Aorta (tissue), 5 donors: ENCODE data around the gene SLC2A2. TPM values are rescaled to one million over a fixed set of nuclear protein-coding genes. Genes with fewer than 3 reads are reported as not detected.

ENCODE experiments used
- ATAC-seq: fragments of 200-7000 bp; cut with Tn5 transposase; one replicate; pipeline ENCODE4 v1.9.1; 2022; ENCODE audit warnings: moderate library complexity; ENCODE audit not compliant: low FRiP score
- DNase-seq, 2 donors: peaks; one replicate each; pipeline ENCODE4 v3.0.0-alpha.2; 2020
- H3K27ac ChIP-seq, 2 donors: one replicate each; pipeline ENCODE4 v1.5.1; 2013; ENCODE audit warnings: low read length in 2 of 2, mild to moderate bottlenecking in 2 of 2, moderate library complexity in 2 of 2, control low read depth in 1 of 2, inconsistent platforms in 1 of 2, low read depth in 1 of 2
- H3K27me3 ChIP-seq, 2 donors: one replicate each; pipeline ENCODE4 v1.6.1; 2013; ENCODE audit warnings: control low read depth in 1 of 2, low read length in 1 of 2, mild to moderate bottlenecking in 1 of 2, moderate library complexity in 1 of 2; ENCODE audit not compliant: insufficient read depth in 2 of 2, control insufficient read depth in 1 of 2
- H3K36me3 ChIP-seq, 2 donors: one replicate each; pipeline ENCODE4 v1.6.1; 2013; ENCODE audit warnings: control low read depth in 1 of 2, low read length in 1 of 2, mild to moderate bottlenecking in 1 of 2; ENCODE audit not compliant: insufficient read depth in 2 of 2, control insufficient read depth in 1 of 2
- H3K4me1 ChIP-seq, 2 donors: one replicate each; pipeline ENCODE4 v1.6.1; 2013; ENCODE audit warnings: low read length in 2 of 2, control low read depth in 1 of 2, mild to moderate bottlenecking in 1 of 2, moderate library complexity in 1 of 2; ENCODE audit not compliant: insufficient read depth in 2 of 2, control insufficient read depth in 1 of 2
- H3K4me3 ChIP-seq, 2 donors: one replicate each; pipeline ENCODE4 v1.5.1; 2013; ENCODE audit warnings: low read length in 2 of 2, control low read depth in 1 of 2, mild to moderate bottlenecking in 1 of 2
- H3K9me3 ChIP-seq: one replicate; pipeline ENCODE4 v1.6.1; 2013; ENCODE audit warnings: mild to moderate bottlenecking, low read length; ENCODE audit not compliant: control insufficient read depth
- WGBS, 2 donors: extraction: QIAGEN DNeasy Blood & Tissue Kit; methylation state at CpG; one replicate each; pipeline ENCODE4 v1.1.7; 2013; 5-methylcytosine and 5-hydroxymethylcytosine counted together
- intact Hi-C, 2 donors: fragments of 100-400 bp; cut with DNase I; formaldehyde crosslinking; loops; one replicate each; pipeline versions ENCODE4 v1.14.2 to v1.15.0; 2022
- polyA plus RNA-seq, 2 donors: library from polyadenylated mRNA; stranded (reverse); fragments of 200-250 nt; gene quantifications; one replicate each; pipeline ENCODE4 v1.2.3, GENCODE V29; 2013
- total RNA-seq, 2 donors: library from RNA; stranded (reverse); fragmentation: NEBNext Ultra II Directional; extraction: Animal tissue kit (Norgen Biotek cat#: 25700); gene quantifications; one replicate each; pipeline ENCODE4 v1.2.1, GENCODE V29; 2021
- donor health status: healthy with polysubstance abuse.
- donor health status: Bipolar disorder and iron deficiency.
- donor health status: DM: no; HTN: no; CAD: no.
- donor health status: DM: no; HTN: no; CAD: no.
- donor health status: DM: yes; HTN: yes; CAD: no.

SLC2A2 gene
- total and polyA plus RNA-seq, 4 donors = 3.1 TPM; not detected in 3

DNA sequence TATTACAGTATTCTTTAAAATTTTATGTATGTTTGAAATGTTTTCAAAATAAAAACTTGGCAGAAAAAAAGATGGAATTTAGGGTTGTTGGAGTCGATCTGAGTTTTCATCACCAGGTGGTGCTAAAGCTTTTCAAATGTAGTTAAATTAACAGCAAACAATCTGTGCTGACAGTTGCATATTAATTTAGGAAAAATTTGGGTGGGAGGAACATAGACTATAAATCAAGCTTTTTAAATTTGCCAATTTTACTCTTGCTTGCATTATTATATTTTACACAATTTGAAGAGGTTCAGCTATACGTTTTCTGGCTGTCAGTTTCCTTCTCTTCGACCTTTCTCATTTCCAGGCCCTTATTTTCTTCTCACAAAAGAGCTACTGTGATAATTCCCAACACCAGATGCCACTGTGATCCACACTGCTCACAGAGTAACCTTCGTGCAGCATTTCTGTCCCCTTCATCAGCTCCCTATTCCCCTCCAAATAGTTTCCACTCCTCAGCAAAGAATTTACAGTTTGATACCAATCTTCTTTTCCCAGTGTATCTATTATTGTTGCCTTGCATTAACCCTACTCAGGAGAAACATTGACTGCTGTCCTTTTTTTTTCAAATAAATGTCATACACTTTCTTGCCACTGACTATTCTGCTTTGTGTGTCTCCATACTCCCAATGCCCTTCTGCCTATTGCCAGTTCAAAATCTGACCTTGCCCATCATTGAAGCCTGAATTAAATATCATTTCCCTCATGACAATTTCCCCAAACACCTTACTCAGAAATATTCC, 64.7 kb downstream of the SLC2A2 start:
- no peak for DNase-seq
- intact Hi-C loops = loop anchor here (2.0 kb wide), 1 partner anchor 605 kb away; no protein-coding TSS in a partner anchor
- no peak overlapping the region for H3K4me3 ChIP-seq
- H3K36me3 ChIP-seq = no peaks in the 10 kb centered on the region
- no peaks in the 10 kb centered on the region for H3K9me3 ChIP-seq
- no peaks in the 10 kb centered on the region for H3K27me3 ChIP-seq
- no peak overlapping the region for H3K27ac ChIP-seq
- no peaks in the 10 kb centered on the region for H3K4me1 ChIP-seq
- ATAC-seq = no peak
- 44 to 47% methylated on average over 4 of the region's 4 CpGs for WGBS, 2 donors

DNA sequence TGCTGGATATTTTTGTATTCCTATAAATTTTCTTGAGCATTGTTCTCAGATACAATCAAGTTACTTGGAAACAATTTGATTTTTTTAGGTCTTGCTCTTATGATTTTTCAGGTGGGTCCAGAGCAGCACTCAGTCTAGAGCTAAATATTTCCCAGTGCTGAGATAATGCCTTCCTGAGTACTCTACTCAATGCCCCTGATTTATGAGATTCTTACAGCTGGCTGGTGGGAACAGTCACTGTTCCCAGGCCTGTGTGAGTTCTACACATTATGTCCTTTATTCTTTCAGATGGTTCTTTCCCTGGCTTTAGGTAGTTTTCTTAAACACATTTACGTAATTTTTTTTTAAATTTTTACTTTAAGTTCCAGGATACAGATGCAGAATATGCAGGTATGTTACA, 67.1 kb downstream of the SLC2A2 start:
- Histone ChIP-seq H3K4me1 (no peaks in the 10 kb centered on the region), H3K9me3 (no peaks in the 10 kb centered on the region), H3K36me3 (no peaks in the 10 kb centered on the region), H3K4me3 (no peak overlapping the region), H3K27ac (no peak overlapping the region), H3K27me3 (no peaks in the 10 kb centered on the region)
- DNase-seq = no peak
- no peak for ATAC-seq
- intact Hi-C loops = no loop called here
- 91 to 97% methylated on average over 1 of the region's 1 CpG for WGBS, 2 donors

DNA sequence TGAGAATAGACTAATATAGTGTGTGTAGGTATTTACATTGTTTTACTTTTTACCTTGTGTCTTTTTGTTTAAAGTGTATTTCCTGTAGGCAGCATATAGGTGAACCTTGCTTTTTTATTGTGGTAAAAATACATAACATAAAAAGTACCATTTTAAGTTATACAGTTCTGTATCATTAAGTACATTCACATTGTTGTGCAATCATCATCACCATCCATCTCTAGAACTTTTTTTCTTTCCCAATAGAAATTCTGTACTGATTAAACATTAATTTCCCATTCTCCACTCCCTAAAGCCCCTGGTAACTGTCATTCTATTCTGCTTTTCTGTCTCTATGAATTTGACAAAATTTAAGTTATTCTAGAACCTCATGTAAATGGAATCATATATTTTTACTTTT, 69.9 kb downstream of the SLC2A2 start:
- no peaks in the 10 kb centered on the region for H3K4me1 ChIP-seq
- no peak for DNase-seq
- no peak overlapping the region for H3K4me3 ChIP-seq
- H3K9me3 ChIP-seq = no peaks in the 10 kb centered on the region
- H3K27me3 ChIP-seq = no peaks in the 10 kb centered on the region
- intact Hi-C loops = no loop called here
- no peaks in the 10 kb centered on the region for H3K36me3 ChIP-seq
- no peak overlapping the region for H3K27ac ChIP-seq
- no peak for ATAC-seq

DNA sequence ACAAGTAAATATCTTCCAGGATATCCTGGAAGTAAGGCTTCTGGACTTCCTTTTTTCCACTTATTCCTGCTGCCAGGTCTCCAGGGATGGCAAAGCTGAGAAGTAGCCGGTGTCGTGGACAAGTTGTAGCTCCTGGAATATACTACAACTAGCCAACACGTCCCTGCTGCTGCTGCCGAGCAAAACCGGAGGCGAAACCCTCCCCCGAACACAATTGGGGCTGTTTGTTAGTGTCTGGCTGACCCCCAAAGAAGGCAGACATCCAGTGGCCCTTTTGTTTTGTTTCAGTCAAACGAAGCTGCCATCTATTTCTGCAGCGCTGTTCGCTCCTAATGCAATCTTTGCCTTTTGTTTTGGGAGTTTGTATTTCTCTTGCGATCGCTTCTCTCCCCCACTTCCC, 72.8 kb downstream of the SLC2A2 start:
- no peak overlapping the region for H3K27ac ChIP-seq
- no peaks in the 10 kb centered on the region for H3K36me3 ChIP-seq
- H3K4me3 ChIP-seq = no peak overlapping the region
- 69 to 71% methylated on average over 12 of the region's 12 CpGs for WGBS, 2 donors
- no peaks in the 10 kb centered on the region for H3K27me3 ChIP-seq
- DNase-seq = no peak
- H3K4me1 ChIP-seq = no peaks in the 10 kb centered on the region
- intact Hi-C loops = no loop called here
- no peaks in the 10 kb centered on the region for H3K9me3 ChIP-seq
- no peak for ATAC-seq

DNA sequence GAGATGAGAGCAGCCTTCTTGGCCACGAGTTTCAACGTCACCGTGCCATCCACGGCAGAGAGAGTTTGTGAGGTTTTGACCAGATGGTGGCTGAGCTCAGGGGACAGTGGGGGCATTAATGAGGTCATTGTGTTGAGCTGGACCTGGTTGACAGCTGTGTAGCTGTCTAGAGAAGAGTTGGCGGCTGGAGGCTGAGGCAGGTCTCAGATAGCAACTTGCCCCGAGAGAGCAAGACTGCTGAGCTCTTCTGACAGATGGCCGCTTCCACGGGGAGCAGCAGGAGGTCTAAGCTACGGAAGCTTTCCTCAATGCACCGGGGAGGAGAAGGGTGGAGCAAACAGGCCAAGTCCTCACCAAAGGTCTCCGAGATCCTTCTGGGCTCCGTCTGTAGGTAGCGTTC, 73.3 kb downstream of the SLC2A2 start:
- no peak overlapping the region for H3K4me3 ChIP-seq
- H3K9me3 ChIP-seq = no peaks in the 10 kb centered on the region
- no peak for DNase-seq
- H3K36me3 ChIP-seq = no peaks in the 10 kb centered on the region
- ATAC-seq = no peak
- no peak overlapping the region for H3K27ac ChIP-seq
- H3K27me3 ChIP-seq = no peaks in the 10 kb centered on the region
- WGBS, 2 donors = 77 to 78% methylated on average over 13 of the region's 13 CpGs
- intact Hi-C loops = no loop called here
- no peaks in the 10 kb centered on the region for H3K4me1 ChIP-seq

DNA sequence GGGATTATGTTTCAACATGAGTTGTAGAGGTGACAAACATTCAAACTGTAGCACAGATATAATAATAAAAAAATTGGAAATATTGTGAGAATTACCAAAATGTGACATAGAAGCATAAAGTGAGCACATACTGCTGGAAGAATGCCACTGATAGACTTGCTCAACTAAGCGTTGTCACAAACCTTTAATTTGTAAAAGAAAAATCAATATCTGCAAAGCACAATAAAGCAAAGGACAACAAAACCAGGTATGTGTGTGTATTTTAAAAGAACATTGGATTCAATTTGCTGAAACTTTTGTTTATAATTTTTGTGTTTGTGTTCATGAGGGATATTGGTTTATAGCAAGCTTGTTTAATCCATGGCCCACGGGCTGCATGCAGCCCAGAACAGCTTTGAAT, 77.3 kb downstream of the SLC2A2 start:
- H3K4me1 ChIP-seq = no peaks in the 10 kb centered on the region
- intact Hi-C loops = no loop called here
- no peak overlapping the region for H3K4me3 ChIP-seq
- H3K27ac ChIP-seq = no peak overlapping the region
- no peak for DNase-seq
- 80 to 87% methylated on average over 2 of the region's 2 CpGs for WGBS, 2 donors
- no peaks in the 10 kb centered on the region for H3K27me3 ChIP-seq
- no peaks in the 10 kb centered on the region for H3K36me3 ChIP-seq
- no peaks in the 10 kb centered on the region for H3K9me3 ChIP-seq
- no peak for ATAC-seq

DNA sequence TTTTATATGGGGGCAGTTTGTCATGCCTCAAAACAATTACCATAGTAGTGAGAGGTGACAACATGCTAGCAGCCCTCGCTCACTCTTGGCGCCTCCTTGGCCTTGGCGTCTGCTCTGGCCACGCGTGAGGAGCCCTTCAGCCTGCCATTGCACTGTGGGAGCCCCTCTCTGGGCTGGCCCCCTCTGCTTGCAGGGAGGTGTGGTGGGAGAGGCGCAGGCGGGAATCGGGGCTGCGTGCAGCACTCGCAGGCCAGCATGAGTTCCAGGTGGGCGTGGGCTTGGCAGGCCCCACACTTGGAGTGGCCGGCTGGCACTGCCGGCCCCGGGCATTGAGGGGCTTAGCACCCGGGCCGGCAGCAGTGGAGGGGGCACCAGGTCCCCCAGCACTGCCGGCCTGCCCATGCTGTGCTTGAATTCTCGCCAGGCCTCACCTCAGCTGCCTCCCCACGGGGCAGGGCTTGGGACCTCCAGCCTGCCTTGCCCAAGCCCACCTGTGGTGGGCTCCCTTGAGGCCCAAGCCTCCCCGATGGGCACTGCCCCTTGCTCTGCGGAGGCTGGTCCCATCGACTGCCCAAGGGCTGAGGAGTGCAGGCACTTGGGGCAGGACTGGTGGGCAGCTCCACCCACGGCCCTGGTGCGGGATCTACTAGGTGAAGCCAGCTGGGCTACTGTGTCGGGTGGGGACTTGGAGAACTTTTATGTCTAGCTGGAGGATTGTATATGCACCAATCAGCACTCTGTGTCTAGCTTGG, 79.3 kb downstream of the SLC2A2 start:
- H3K4me3 ChIP-seq = no peak overlapping the region
- 94 to 95% methylated on average over 25 of the region's 25 CpGs for WGBS, 2 donors
- intact Hi-C loops = no loop called here

More for the DNA sequence above, 79.3 kb downstream of the SLC2A2 start:
- Histone ChIP-seq H3K36me3 (no peaks in the 10 kb centered on the region), H3K27me3 (no peaks in the 10 kb centered on the region), H3K4me1 (no peaks in the 10 kb centered on the region), H3K27ac (no peak overlapping the region), H3K9me3 (no peaks in the 10 kb centered on the region)
- ATAC-seq (no peak), DNase-seq (no peak)
